NCI-H1930 (cell line): Measurements from ENCODE around the gene ERC2.

Experiments
- DNase-seq, 2 experiments: peaks; one replicate each; lab custom pipeline; 2025; lab: John Stamatoyannopoulos, UW

ERC2 gene

DNA sequence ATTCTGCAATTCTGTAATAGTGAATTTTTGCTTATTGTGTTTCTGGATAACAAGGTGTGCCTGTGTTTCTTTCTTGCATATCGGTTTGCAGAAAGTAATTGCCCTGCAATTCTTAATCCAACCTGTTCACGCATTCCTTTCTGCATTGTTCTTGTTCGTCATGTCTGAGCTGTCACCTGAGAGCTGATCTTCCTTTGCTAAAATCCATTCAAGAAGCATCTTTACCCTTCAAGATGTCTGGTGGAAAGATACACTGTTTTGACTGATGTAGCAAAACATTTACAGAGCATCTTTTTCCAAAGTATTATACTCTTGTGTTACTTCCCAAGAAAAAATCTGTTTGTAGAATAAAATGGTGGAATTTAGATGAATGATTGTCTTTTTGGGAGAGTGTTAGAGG lies 822.1 kb downstream of the ERC2 start:
- DNase-seq = no peak

DNA sequence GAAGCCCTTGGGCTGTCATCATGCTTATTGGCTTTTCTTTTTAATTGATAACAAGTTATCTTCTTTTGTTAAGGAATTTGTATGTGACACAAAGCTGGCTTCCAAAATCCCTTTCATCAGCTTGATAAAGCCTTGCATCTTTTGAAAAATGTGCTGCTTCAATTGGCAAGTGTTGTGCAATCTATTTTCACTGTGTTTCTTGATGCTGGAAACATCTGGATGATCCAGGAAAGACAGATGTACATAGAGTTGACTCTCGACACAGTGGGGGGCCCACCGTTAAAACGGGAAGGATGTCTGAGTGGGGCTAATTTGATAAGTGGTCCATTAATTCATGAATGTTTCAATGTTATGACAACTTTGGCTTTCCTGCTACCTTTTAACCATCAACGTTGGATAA lies 822.8 kb downstream of the ERC2 start:
- DNase-seq = no peak

- DNase-seq = no peak
These were observed 825.0 kb downstream of the ERC2 start for GRCh38 chr3:55643283-55643682.

DNA sequence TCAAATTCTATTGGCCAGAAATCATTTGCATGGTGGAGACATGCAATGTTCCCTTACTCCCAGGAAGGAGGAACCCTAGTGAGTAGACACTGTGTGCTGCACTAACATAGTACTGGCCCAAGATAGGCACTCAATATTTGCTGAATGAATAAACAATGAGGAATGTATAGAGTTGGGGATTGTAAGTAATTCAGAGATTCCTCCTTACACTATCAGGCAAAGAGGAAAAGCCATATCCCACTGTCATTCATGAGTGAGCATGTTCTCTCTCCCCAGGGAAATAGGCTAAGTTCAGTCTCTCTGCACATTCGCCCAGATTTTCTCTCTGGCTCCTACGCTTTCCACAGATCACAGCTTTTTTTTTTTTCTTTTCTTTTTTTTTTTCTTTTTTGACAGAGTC lies 826.3 kb downstream of the ERC2 start:
- DNase-seq = no peak

GRCh38 chr3:55639896-55640765 lies 828.1 kb downstream of the ERC2 start:
- no peak for DNase-seq

DNA sequence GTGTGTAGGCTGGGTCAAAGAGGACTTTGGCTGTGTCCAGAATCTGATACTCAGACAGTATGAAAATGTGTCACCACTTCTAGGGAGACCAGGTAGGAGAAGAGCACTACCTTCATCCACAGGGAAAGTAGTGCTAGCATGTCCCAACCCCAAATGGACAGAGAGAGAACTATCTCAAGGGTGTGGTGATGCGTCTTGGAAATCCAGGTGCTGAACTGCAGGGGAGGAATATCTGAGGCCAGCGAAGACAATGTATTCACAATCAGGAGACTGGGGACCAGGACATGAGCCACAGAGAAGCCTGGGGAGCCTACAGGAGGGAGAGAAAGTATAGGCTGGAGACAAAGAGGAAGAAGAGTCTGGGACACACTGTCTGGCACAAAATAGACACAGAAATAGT lies 829.1 kb downstream of the ERC2 start:
- DNase-seq = no peak

DNA sequence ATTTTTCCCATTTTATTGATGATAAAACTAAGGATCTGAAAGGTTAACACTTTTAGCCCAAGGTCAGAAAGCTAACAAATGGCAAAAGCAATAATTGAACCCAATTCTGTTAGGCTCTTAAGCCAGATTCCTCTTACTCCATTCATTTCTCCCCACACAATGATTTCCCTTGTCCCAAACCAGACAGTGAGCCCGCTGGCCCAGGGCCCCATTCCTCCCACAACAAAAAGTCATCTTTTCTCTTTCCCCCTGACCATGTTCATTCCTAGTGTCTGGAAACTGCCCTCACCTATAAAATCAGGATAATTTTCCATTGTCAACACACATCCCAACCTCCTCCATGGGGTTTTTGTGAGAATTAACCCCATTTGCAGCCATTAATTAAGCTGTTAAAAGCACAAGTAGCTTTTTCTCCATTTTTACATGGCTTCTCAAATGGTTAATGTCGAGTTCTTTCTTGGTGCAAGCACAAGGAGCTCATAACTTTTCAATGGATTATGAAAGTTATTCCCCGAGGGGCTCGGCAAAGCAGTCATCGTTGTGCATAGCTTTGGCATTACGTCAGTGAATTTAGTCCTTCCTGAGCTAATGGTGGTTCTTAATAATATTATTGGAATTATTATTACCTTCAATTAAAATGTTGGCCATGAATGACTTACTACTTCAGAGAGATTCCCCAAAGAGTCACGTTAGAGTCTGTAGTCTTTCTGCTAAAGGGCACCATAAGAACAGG lies 830.2 kb downstream of the ERC2 start:
- DNase-seq = no peak

- DNase-seq = no peak
These were observed 831.7 kb downstream of the ERC2 start for GRCh38 chr3:55636300-55637195.

GRCh38 chr3:55634345-55634744 lies 833.9 kb downstream of the ERC2 start:
- no peak for DNase-seq

DNA sequence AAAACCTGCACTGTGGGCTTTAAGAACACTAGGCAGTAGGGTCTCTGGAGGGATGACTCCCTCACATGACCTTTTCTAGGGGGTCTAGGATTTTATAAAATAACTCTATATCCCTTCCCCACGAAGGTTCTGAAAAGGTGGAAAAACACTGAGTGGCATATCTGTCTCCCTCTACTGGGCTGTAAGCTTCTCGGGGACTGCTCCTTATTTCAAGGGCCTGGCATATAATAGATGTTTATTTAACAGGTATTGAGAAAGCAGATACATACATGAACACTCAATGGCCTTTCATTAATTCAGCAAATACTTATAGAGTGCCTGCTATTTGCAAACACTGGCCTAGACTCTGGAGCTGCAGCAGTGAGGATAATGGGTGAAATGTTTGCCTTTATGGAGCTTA lies 834.9 kb downstream of the ERC2 start:
- no peak for DNase-seq

DNA sequence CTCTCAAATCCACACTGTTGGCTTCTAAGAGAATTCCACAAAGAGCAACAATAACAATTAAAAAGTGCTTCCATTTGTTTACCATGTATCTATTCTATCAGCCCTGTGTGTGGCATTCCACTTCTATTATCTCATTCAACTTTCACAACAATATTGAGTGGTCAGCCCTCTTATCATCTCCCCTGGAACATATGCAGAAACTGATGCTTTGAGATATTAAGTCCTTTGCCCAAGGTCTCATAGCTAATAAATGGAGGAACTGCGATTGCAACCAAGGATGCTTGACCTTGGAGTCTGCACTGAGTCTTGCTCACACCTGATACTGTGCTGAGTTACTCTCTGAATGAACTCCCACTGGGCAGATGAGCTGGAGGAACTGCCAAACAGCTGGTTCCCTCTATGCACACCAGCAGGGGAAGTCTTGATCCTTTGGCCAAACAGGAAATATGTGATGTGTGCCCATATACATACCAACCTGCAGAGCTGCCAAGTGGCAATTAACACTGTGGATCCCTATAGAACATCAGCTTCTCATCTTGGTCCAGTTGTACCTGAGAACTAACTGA lies 836.4 kb downstream of the ERC2 start:
- DNase-seq = no peak

- DNase-seq = no peak
These were observed 837.4 kb downstream of the ERC2 start for GRCh38 chr3:55630921-55631299.

DNA sequence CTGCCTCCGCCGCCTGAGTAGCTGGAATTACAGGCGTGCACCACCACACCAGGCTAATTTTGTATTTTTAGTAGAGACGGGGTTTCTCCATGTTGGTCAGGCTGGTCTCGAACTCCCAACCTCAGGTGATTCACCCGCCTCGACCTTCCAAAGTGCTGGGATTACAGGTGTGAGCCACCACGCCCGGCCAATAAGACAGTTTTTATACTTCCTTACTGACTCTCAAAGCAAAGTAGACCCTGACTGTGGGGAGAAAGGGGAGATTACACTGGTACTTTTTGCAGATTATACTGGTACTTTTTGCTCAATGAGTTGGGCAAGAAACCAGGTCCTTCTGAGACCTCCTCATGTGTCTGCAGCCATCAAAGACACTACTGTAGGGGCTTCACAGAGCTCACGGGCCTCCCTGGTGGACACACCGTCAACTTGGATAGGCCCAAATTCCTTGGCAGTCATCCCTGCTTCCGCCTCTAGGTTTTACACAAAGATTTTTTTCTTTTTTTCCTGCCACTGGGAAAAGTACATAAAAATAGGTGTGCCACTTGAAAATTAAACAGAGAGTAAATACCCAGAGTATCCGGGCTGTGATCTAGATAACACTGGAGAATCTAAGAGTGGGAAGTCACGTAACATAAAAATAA lies 837.9 kb downstream of the ERC2 start:
- DNase-seq = no peak

DNA sequence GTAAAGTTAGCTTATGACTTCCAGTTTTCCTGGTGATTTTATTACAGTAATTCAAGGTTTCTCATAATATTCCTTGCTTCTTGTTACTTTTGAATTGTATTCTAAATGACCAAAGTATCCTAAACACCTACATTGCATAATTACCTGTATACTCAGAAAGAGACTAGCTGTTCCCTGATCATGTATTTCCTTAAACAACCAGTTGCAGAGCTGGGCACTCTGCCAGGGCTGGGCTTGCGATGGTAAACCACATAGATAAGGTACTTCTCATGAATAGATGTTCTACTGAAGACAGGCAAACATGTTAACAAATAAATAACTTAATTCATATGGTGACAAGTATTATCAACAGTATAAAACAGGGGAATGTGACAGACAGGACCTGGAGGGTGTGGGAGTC lies 838.8 kb downstream of the ERC2 start:
- no peak for DNase-seq

- no peak for DNase-seq
These were observed 842.0 kb downstream of the ERC2 start for GRCh38 chr3:55626279-55626665.

GRCh38 chr3:55624238-55624637 lies 844.0 kb downstream of the ERC2 start:
- no peak for DNase-seq

GRCh38 chr3:55623786-55624185 lies 844.5 kb downstream of the ERC2 start:
- DNase-seq = no peak

DNA sequence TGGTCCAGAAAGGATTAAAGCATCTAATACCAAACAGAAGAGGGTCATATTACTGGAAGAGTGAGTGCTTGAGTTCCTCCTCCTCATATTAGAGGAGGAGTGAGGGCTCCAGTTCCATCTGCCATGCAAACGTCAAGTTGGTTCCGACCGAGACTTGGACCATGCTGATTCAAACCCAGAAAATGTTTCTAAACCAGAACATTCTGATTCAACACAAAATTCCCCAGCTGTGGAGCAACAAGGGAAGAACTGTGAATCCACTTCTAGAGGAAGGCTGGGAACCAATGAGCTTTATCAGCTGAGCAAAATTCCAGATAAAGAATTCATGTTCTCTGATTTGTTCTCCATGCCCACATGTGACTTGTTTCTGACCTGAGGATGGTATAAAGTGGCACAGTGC lies 845.5 kb downstream of the ERC2 start:
- no peak for DNase-seq

DNA sequence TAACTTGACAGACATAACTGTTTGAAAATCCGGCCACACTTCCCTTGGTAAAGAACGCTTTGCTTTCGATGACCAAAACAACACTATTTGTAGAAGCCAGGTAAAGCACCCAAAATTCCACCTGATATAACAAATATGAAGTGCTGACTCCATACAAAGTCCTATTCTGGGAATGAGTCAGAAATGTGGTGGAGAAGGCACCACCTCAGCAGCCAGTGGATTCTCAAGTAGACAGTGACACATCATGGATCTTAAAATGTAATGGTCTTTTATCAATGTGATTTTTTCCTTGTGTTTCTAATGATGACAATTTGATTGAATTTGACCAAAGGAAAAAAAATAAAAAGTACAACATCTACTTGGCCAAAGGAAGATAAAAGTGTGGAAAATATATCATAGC lies 846.2 kb downstream of the ERC2 start:
- DNase-seq = no peak

DNA sequence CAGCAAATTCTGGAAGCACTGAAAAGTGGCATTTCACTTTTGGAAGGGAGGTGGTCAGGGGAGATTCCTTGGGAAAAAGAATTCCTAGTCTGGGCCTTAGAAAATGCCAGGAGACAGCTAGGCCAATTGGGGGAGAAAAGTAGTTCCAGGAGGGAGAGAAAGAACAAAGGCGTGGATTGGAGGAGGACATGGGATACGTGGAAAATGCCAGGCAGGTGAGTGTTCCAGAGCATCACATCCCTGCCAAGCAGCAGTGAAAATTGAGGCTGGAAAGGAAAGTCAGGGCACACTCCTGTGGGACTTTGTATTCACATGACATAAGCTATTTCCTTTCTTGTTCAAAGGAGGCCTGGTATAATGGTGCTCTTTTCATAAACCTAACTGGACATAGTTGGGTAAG lies 846.6 kb downstream of the ERC2 start:
- no peak for DNase-seq

DNA sequence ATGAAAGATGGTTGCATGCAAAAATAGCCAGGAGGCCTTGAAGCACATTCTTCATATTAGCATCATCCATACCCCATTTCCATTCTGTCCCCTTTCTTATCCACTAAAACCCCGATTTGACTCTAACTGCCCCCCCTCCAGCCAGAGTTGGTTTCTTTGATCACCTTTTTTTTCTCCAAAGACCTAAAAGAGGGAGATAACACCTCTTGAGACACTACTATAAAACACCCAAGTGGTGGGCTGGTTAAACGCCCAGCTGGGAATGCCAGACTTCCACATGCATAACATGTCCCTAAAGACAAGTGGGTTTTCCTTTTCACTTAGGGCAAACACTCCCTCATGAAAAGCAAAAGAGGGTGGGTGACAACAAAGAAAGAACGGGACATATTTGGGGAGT lies 847.2 kb downstream of the ERC2 start:
- no peak for DNase-seq
